Right lobe of liver (tissue), 6 donors: Measurements from ENCODE around the gene SLC46A1. TPM values are rescaled to one million over a fixed set of nuclear protein-coding genes. Genes with fewer than 3 reads are reported as not detected.

ENCODE experiments used
- ATAC-seq, 4 donors: fragments of 200-7000 bp; cut with Tn5 transposase; one replicate each; pipeline ENCODE4 v1.9.1; 2020; ENCODE audit warnings: mild to moderate bottlenecking in 4 of 4, moderate library complexity in 4 of 4
- DNase-seq, 3 donors: peaks; one replicate each; pipeline ENCODE4 v3.0.0-alpha.2; 2020
- H3K27ac ChIP-seq, 3 donors: fragments of 200-600 bp; one replicate each; pipeline ENCODE4 v1.8.0; 2022
- H3K27me3 ChIP-seq, 2 donors: fragments of 200-600 bp; one replicate each; pipeline ENCODE4 v1.8.0; 2022
- H3K36me3 ChIP-seq, 4 donors: fragments of 200-600 bp; sonication (generic) in 1 of 4; one replicate each; pipeline versions ENCODE4 v1.5.1 to v1.8.0; 2017 to 2022; ENCODE audit warnings: control low read depth in 1 of 4
- H3K4me1 ChIP-seq, 4 donors: fragments of 200-600 bp; sonication (generic) in 1 of 4; one replicate each; pipeline versions ENCODE4 v1.5.1 to v1.8.0; 2017 to 2022; ENCODE audit warnings: control low read depth in 1 of 4
- H3K4me3 ChIP-seq, 3 donors: fragments of 200-600 bp; one replicate each; pipeline ENCODE4 v1.8.0; 2022
- H3K9me3 ChIP-seq, 4 donors: fragments of 200-600 bp; sonication (generic) in 1 of 4; one replicate each; pipeline versions ENCODE4 v1.5.1 to v1.8.0; 2017 to 2022; ENCODE audit warnings: control low read depth in 1 of 4
- POLR2A ChIP-seq: fragments of 450-650 bp; IDR thresholded peaks from one replicate; pipeline ENCODE4 v1.6.1; 2017; ENCODE audit warnings: antibody characterized with exemption, mild to moderate bottlenecking
- WGBS: methylation state at CpG from one replicate; pipeline ENCODE4 v1.1.6; 2018; ENCODE audit warnings: low coverage, low lambda C conversion rate; ENCODE audit not compliant: insufficient coverage; ENCODE audit errors: missing lambda C conversion rate; 5-methylcytosine and 5-hydroxymethylcytosine counted together
- intact Hi-C, 2 donors: fragments of 100-400 bp; cut with DNase I; formaldehyde crosslinking; loops; one replicate each; pipeline versions ENCODE4 v1.11.2 to v1.14.1; 2022
- total RNA-seq, 6 experiments: library from RNA; depleted of rRNA in 2 of 6; stranded (reverse); fragments of >200 nt in 2 of 6; fragmentation: NEBNext Ultra II Directional in 3 of 6; extraction: Animal tissue kit (Norgen Biotek cat#: 25700) in 3 of 6; gene quantifications; one replicate each; pipeline versions ENCODE4 v1.1.0 to v1.2.4, GENCODE V29; 2016 to 2023
- TF ChIP-seq, protein P1 (sequence below), 4 donors: fragments of 200-600 bp in 3 of 4; fragments of 450-650 bp in 1 of 4; IDR thresholded peaks; one replicate each; pipeline versions ENCODE4 v1.5.1 to v1.8.0; 2016 to 2022; ENCODE audit warnings: antibody characterized with exemption in 4 of 4, mild to moderate bottlenecking in 2 of 4
- donor health status: DM: no; HTN: yes; CAD: no.
- donor health status: DM: no; HTN: no; CAD: no.
- donor health status: DM: no; HTN: no; CAD: no.
- donor health status: DM: no; HTN: yes; CAD: no.
- donor health status: DM: no; HTN: yes; CAD: no.

Gene SLC46A1
- total RNA-seq, 6 experiments from 2014 or later = 22.1 to 44.6 (median 32.1) TPM

DNA sequence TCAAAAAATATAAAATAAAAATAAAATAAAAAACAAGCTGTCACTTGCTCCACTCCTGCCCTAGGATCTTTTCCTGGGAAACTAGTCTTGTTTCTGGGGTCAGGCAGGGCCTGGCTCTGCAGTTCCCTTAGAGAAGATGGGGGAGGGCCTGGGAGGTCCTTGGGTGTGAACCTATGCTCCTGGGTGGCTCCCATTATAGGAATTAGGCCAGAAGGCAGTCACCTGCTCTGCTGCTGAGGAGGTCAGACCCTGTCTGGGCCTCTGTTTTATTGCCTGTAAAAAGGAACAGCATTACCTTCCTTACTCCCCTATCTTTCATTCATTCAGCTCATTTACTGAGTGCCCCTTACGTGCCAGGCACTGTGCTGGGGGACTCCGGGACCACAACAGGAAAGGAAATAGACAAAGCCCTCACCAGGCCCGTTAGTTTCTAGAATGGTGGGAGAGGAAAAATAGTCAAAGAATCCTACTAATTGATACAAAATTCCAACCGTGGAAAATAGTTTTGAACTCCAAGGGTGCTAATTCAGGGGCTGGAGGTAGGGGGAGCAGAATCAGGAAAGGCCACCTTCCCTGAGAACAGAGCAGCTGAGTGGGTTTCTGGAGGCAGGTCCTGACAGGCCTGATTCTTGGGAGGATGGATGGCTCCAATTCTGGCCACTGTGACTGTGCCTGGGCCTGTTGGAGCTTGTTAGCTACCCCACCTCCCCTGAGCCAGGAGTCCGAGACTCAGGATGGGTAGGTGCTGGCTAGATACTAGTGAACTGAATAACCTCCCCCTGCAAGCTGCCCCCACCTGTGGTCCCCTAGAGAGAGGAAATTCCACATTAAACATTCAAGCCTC is 1.3 kb upstream of the SLC46A1 start:
- no peaks in the 10 kb centered on the region for H3K27me3 ChIP-seq
- TF ChIP-seq, protein P1, sequence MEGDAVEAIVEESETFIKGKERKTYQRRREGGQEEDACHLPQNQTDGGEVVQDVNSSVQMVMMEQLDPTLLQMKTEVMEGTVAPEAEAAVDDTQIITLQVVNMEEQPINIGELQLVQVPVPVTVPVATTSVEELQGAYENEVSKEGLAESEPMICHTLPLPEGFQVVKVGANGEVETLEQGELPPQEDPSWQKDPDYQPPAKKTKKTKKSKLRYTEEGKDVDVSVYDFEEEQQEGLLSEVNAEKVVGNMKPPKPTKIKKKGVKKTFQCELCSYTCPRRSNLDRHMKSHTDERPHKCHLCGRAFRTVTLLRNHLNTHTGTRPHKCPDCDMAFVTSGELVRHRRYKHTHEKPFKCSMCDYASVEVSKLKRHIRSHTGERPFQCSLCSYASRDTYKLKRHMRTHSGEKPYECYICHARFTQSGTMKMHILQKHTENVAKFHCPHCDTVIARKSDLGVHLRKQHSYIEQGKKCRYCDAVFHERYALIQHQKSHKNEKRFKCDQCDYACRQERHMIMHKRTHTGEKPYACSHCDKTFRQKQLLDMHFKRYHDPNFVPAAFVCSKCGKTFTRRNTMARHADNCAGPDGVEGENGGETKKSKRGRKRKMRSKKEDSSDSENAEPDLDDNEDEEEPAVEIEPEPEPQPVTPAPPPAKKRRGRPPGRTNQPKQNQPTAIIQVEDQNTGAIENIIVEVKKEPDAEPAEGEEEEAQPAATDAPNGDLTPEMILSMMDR (IDR thresholded peaks at IDR 0.05) = no peak
- TF ChIP-seq POLR2A = no peak
- DNase-seq = no peak
- H3K4me1 ChIP-seq = peaks cover 0 to 25% (median 9%) of the 10 kb centered on the region in 4 donors
- intact Hi-C loops = no loop called here
- ATAC-seq = no peak
- H3K4me3 ChIP-seq = no peak overlapping the region
- H3K9me3 ChIP-seq = no peaks in the 10 kb centered on the region
- 76% methylated on average over 3 of the region's 5 CpGs for WGBS
- peaks cover 0 to 11% (median 0%) of the 10 kb centered on the region in 4 donors for H3K36me3 ChIP-seq
- no peak overlapping the region for H3K27ac ChIP-seq

- 24% methylated on average over 9 of the region's 9 CpGs for WGBS
- TF ChIP-seq, protein P1 (IDR thresholded peaks at IDR 0.05) = no peak
- TF ChIP-seq POLR2A = no peak
- Histone ChIP-seq H3K27ac (peak overlapping the region in 1 of 3 donors; percentile 81), H3K4me1 (peaks cover 0 to 25% (median 9%) of the 10 kb centered on the region in 4 donors), H3K4me3 (peak overlapping the region; percentile 83 to 94 (median 93)), H3K9me3 (no peaks in the 10 kb centered on the region), H3K36me3 (peaks cover 0 to 20% (median 4%) of the 10 kb centered on the region in 4 donors), H3K27me3 (no peaks in the 10 kb centered on the region)
- ATAC-seq (no peak), DNase-seq (no peak)
- intact Hi-C loops = no loop called here
Observed at GRCh38 chr17:28406473-28406814, 432 bp upstream of the SLC46A1 start.

DNA sequence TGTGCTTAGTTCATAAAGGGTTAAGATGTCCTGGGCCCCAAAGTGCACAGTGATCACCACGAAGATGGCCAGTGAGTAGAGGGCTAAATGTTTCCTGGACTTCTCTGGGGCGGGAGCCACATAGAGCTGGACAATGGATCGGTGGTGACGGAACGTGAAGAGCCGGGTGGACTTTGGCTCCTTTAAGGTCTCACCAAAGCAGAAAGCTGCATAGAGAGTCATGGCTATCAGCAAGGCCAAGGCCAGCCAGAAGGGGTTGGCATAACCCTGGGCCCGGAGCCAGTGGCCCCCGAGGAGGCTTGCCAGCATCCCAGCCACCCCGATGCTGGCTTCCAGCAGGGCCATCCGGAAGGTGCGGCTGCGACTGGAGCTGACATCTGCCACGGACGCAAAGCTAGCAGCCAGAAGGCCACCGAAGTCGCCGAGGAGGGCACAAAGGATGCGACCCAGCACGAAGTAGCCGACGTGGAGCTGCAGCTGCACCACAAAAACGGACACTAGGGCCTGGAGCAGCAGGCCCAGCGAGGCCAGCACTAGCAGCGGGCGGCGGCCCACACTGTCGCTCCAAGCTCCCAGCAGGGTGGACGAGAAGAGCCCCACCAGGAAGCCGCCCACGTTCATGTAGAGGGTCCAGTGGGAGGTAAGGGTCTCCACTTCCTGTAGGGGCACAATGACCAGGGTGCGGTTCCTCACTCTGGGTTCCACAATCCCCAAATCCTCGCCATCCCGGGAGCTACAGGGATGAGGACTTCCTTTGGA is 1.0 kb downstream of the SLC46A1 start:
- intact Hi-C loops = no loop called here
- peak overlapping the region; percentile 19 to 81 (median 37) for H3K27ac ChIP-seq
- TF ChIP-seq, protein P1 (IDR thresholded peaks at IDR 0.05) = no peak
- TF ChIP-seq POLR2A = peak; percentile 35
- H3K4me1 ChIP-seq = peaks cover 0 to 25% (median 9%) of the 10 kb centered on the region in 4 donors
- H3K9me3 ChIP-seq = no peaks in the 10 kb centered on the region
- H3K27me3 ChIP-seq = no peaks in the 10 kb centered on the region
- H3K4me3 ChIP-seq = peak overlapping the region; percentile 83 to 94 (median 93)
- 45% methylated on average over 10 of the region's 33 CpGs for WGBS
- H3K36me3 ChIP-seq = peaks cover 0 to 35% (median 10%) of the 10 kb centered on the region in 4 donors
- DNase-seq = peak; percentile 80 to 94 (median 88)
- ATAC-seq = peak; percentile 76 to 88 (median 84)

DNA sequence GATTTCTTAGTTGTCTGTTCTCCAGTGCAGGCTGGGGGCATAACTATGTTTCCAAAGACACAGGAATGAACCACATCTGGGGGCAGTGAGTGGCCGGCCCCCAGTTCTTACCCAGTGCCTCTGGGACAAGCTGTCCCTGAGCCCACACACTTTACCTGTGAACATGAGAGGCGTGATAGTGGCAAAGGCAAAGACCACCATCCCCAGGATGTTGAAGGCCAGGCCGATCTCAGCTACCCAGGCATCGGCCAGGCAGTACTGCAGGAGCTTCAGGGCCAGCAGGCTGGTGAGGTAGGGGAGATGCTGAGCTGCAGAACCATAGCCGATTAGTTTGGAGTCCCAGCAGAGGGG is 1.6 kb downstream of the SLC46A1 start:
- Histone ChIP-seq H3K4me3 (peak overlapping the region; percentile 83 to 94 (median 93)), H3K9me3 (no peaks in the 10 kb centered on the region), H3K27ac (peak overlapping the region; percentile 19 to 81 (median 34)), H3K36me3 (peaks cover 0 to 39% (median 10%) of the 10 kb centered on the region in 4 donors), H3K27me3 (no peaks in the 10 kb centered on the region), H3K4me1 (peaks cover 0 to 28% (median 9%) of the 10 kb centered on the region in 4 donors)
- ATAC-seq (no peak), DNase-seq (no peak)
- TF ChIP-seq POLR2A = no peak
- TF ChIP-seq, protein P1 (IDR thresholded peaks at IDR 0.05) = no peak
- 71% methylated on average over 3 of the region's 5 CpGs for WGBS
- intact Hi-C loops = no loop called here
